ENCODE data around the gene PLEKHO2.

GRCh38 chr15:64828985-64829384, 12.7 kb upstream of the PLEKHO2 start:
- TF ChIP-seq EZH2phosphoT487 (IDR thresholded peaks at IDR 0.05; ENCODE audit: insufficient read depth, low read depth) (no peak), EZH2 (IDR thresholded peaks at IDR 0.05; ENCODE audit: insufficient read depth, poor library complexity, severe bottlenecking) (no peak)
